GM10266 (cell line): ENCODE results near the gene PTCRA.
"Not testable (repeated sequence)": the region's sequence is repeated elsewhere in the genome, so short reads cannot be mapped to it uniquely, and the experiment has no call there.

ENCODE experiments used
- DNase-seq: peaks from one replicate; pipeline ENCODE4 v3.0.0; 2012; ENCODE audit errors: extremely low spot score
- TF ChIP-seq, protein P1 (sequence below): IDR thresholded peaks from 2 replicates; pipeline ENCODE4 v1.5.1; 2012; ENCODE audit warnings: mild to moderate bottlenecking, low read depth; ENCODE audit not compliant: control insufficient read depth, insufficient read depth; ENCODE audit errors: missing control alignments

Gene PTCRA

DNA sequence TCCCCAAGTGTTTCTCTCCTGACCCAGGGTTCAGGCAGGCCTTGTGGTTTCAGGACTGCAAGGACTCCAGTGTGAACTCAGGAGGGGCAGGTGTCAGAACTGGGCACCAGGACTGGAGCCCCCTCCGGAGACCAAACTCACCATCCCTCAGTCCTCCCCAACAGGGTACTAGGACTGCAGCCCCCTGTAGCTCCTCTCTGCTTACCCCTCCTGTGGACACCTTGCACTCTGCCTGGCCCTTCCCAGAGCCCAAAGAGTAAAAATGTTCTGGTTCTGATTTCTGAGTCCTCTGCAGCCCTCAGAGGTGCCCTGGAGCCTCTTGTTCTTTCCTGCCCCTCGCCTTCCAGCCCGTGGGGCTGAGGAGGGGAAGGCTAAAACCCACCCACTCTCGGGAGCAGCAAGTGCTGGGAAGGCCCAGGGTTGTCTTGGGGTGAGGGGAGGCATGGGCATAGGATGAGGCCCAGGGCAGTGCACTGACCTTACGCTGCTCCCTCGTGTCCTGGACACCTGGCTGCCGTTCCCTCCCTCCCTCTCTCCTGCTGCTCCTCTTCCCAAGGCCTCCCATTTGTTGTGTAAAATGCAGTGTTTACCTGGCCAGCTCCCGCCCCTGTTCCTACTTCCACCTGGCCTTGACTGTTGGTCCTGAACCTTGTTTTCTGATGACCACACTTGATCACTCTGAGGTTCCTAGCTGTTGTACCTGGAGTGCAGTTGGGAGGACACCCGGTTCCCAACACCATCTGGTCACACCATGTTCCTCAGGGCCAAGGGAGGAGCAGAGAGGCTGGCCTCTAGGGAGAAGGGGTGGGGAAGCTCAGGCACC is 23.3 kb downstream of the PTCRA start:
- TF ChIP-seq, protein P1, sequence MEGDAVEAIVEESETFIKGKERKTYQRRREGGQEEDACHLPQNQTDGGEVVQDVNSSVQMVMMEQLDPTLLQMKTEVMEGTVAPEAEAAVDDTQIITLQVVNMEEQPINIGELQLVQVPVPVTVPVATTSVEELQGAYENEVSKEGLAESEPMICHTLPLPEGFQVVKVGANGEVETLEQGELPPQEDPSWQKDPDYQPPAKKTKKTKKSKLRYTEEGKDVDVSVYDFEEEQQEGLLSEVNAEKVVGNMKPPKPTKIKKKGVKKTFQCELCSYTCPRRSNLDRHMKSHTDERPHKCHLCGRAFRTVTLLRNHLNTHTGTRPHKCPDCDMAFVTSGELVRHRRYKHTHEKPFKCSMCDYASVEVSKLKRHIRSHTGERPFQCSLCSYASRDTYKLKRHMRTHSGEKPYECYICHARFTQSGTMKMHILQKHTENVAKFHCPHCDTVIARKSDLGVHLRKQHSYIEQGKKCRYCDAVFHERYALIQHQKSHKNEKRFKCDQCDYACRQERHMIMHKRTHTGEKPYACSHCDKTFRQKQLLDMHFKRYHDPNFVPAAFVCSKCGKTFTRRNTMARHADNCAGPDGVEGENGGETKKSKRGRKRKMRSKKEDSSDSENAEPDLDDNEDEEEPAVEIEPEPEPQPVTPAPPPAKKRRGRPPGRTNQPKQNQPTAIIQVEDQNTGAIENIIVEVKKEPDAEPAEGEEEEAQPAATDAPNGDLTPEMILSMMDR = no peak
- no peak for DNase-seq

DNA sequence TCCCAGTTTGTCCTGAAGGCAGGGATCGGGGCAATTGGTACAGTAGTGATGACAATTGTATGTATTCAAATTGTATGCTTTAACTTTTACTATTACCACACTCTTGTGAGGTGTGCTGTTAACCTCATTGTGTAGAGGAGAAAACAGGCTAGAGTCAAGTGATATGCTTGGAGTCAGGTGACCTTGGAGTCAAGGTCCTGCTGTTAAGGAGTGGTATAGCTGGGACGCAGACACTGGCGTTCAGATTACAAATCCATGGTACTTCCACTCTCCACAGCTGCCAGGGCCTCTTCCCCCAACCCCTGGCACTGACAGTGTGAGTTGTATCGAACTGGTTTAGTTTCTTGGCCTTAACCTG is 23.9 kb downstream of the PTCRA start:
- DNase-seq = no peak
- TF ChIP-seq, protein P1 = no peak

DNA sequence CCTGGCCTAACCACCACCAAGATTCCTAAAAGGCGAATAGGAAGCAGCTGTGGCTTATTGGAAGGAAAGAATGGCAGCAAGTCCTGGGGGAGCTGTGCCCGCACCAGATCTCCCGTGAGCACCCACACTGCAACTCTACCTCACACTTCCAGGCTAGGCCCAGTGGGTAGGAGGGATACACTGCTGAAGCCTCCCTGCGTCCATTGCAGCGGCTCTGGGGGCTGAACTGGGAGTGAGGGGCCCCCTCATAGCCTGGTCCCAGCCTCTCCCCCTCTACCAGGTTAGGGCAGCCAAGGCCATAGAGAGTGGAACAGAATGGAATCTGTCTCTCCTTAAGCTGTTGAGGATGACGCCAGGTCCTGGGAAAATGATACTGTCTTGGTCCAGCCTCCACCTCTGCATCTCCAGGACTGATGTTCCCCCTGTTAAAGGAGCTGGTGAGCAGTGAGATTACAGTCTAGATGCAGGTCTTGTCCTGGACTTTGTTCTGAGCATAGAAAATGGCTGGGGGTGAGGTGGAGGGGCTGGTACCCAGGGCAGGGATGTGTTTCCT is 24.7 kb downstream of the PTCRA start:
- no peak for DNase-seq
- TF ChIP-seq, protein P1 = no peak

DNA sequence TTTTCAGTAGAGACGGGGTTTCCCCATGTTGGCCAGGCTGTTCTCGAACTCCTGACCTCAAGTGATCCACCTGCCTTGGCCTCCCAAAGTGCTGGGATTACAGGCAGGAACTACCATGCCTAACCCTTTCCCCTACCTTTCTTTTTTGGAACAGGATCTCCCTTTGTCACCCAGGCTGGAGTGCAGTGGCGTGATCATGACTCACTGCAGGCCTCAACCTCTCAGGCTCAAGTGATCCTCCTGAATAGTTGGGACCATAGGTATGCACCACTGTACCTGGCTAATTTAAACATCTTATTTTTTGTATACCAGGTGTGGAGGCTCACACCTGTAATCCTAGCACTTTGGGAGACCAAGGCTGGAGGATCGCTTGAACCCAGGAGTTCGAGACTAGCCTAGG is 25.5 kb downstream of the PTCRA start:
- DNase-seq = not testable (repeated sequence)

DNA sequence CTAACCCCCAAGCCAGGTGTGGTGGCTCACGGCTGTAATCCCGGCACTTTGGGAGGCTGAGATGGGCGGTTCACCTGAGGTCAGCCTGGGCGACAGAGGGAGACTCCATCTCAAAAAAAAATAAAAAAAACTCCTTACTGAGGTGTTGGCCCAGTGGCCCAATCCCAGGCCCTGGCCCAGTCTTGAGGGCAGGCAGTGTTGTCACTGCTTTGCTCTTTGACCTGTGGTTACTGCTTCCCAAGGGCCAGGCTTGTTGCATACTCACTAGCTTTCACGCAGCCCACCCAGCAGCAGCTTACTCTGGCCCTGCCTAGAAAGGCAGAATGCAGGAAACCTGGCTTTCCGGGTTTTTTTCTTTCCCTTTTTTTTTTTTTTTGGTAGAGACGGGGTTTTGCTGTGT is 26.6 kb downstream of the PTCRA start:
- TF ChIP-seq, protein P1 = no peak
- DNase-seq = no peak

DNA sequence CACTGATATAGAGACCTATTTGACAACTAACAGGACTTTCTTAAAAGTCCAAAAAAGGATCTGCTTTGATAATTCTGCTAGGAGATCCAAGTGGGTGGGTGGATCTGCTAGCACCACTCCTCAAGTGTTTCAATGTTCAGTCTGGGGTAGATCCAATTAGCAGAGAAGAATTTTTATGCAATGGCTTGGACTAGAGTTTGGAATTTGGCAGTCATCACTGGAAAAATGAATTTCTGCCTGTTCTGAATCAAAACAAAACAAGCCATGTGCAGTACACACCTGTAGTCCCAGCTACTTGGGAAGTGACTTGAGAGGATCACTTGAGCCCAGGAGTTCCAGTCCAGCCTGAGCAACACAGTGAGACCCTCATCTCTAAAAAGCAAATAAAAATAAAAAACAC is 32.1 kb downstream of the PTCRA start:
- TF ChIP-seq, protein P1 = no peak
- DNase-seq = no peak

DNA sequence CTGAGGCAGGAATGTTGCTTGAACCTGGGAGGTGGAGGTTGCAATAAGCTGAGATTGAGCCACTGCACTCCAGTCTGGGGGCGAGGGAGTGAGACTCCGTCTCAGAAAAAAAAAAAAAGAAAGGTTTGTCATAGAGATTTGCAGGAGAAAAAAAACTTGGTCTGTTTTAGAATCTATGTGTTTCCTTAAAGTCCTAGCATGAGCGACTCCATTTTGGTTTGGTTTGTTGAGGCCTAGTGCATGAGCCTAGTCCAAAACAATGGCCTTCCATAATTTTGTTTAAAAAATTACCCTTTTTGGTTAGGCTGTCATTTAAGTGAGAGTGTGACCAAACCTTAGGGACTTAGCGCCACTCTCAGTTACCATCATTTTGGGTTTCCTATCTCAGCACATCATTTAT is 36.5 kb downstream of the PTCRA start:
- DNase-seq = no peak
- TF ChIP-seq, protein P1 = no peak

DNA sequence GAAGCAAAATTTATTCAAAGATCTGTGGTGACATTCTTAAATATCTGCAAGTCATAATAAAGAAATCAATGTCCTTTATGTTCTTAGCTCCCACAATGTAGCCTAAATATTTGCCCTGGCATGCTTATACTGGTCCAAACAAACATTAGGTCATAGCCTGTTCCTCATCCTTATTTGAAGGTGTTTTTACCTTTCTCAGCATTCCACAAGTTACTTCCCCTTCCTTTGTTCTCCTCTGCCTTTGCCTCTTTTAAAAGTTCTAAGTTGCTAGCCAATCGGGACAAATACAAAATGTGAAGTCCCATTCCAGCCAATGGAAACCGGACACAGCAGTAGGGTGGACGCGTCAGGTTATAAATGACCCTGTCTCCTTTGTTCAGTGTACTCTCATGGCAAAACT is 38.6 kb downstream of the PTCRA start:
- DNase-seq = not testable (repeated sequence)
